Measurements from ENCODE around the gene PTPRH.

- TF ChIP-seq POLR2A (IDR thresholded peaks at IDR 0.05; ENCODE audit: low read length): no peak
- no peak for TF ChIP-seq GATA1 (IDR thresholded peaks at IDR 0.05; ENCODE audit: low read depth, low read length)
Measured at GRCh38 chr19:55251341-55252081, 42.2 kb upstream of the PTPRH start.
